B cell (primary cell): ENCODE results near the gene ARHGDIG. TPM values are rescaled to one million over a fixed set of nuclear protein-coding genes. Genes with fewer than 3 reads are reported as not detected.

ENCODE experiments used
- ATAC-seq: fragments of 200-7000 bp; cut with Tn5 transposase; one replicate; pipeline ENCODE4 v1.10.0; 2021; ENCODE audit warnings: low read depth, mild to moderate bottlenecking, moderate number of reproducible peaks, moderate library complexity
- CTCF ChIA-PET: fragments of 350-600 bp; sonication (Branson Sonifier 250); formaldehyde crosslinking; loops from one replicate; lab custom pipeline; 2021; ENCODE audit warnings: antibody characterized with exemption, inconsistent platforms; lab: Charles Lee
- POLR2A ChIA-PET: fragments of 350-600 bp; sonication (Branson Sonifier 250); formaldehyde crosslinking; loops from one replicate; lab custom pipeline; 2021; ENCODE audit warnings: antibody characterized with exemption; lab: Charles Lee
- DNase-seq: peaks from one replicate; pipeline ENCODE4 v3.0.0; 2013
- H2AFZ ChIP-seq: 2 replicates; pipeline ENCODE4 v1.6.1; 2012; ENCODE audit warnings: mild to moderate bottlenecking, low read depth, low read length; ENCODE audit not compliant: insufficient read depth, poor library complexity, severe bottlenecking
- H3K27ac ChIP-seq, 2 donors: 1 replicate in 1 of 2; 2 replicates in 1 of 2; pipeline ENCODE4 v1.5.1; 2012 to 2013; ENCODE audit warnings: low read length in 2 of 2, mild to moderate bottlenecking in 2 of 2, moderate library complexity in 1 of 2
- H3K27me3 ChIP-seq, 4 experiments: fragments of 200-600 bp in 1 of 4; sonication (generic) in 1 of 4; replicated peaks in 1 of 4; 1 replicate in 2 of 4; 2 replicates in 2 of 4; pipeline versions ENCODE4 v1.6.1 to v1.7.0; 2013 to 2016; ENCODE audit warnings: low read length in 3 of 4, mild to moderate bottlenecking in 2 of 4, mixed read lengths in 1 of 4, moderate library complexity in 1 of 4; ENCODE audit not compliant: insufficient read depth in 4 of 4, control insufficient read depth in 3 of 4; ENCODE audit errors: control extremely low read depth in 1 of 4
- H3K36me3 ChIP-seq, 2 experiments: replicated peaks in 1 of 2; 1 replicate in 1 of 2; 2 replicates in 1 of 2; pipeline versions ENCODE4 v1.6.1 to v1.7.1; 2013; ENCODE audit warnings: low read length in 1 of 2; ENCODE audit not compliant: insufficient read depth in 2 of 2, control insufficient read depth in 1 of 2; ENCODE audit errors: control extremely low read depth in 1 of 2, extremely low read depth in 1 of 2
- H3K4me1 ChIP-seq, 2 donors: fragments of 200-600 bp in 1 of 2; sonication (generic) in 1 of 2; 1 replicate in 1 of 2; 2 replicates in 1 of 2; pipeline versions ENCODE4 v1.5.1 to v1.6.1; 2013 to 2017; ENCODE audit warnings: low read length in 2 of 2; ENCODE audit not compliant: control insufficient read depth in 2 of 2, insufficient read depth in 2 of 2
- H3K4me2 ChIP-seq: replicated peaks from 2 replicates; pipeline ENCODE3; 2012; ENCODE audit warnings: mild to moderate bottlenecking, low read depth, low read length; ENCODE audit not compliant: poor library complexity, severe bottlenecking
- H3K4me3 ChIP-seq, 5 experiments: fragments of 200-600 bp in 1 of 5; sonication (generic) in 1 of 5; 1 replicate in 3 of 5; 2 replicates in 2 of 5; pipeline versions ENCODE4 v1.5.1 to v1.7.0; 2011 to 2016; ENCODE audit warnings: low read length in 4 of 5, mild to moderate bottlenecking in 4 of 5, low read depth in 2 of 5, control low read depth in 1 of 5, moderate library complexity in 1 of 5; ENCODE audit not compliant: insufficient read depth in 1 of 5; ENCODE audit errors: control extremely low read depth in 1 of 5, extremely low read depth in 1 of 5
- H3K79me2 ChIP-seq: fragments of 200-600 bp; sonication (generic); one replicate; pipeline ENCODE4 v1.6.0; 2016; ENCODE audit warnings: low read length; ENCODE audit not compliant: control insufficient read depth, insufficient read depth
- H3K9ac ChIP-seq: fragments of 200-600 bp; sonication (generic); 2 replicates; pipeline ENCODE4 v1.6.1; 2017; ENCODE audit warnings: mild to moderate bottlenecking, low read length, moderate library complexity
- H3K9me3 ChIP-seq, 3 donors: one replicate each; pipeline versions ENCODE4 v1.6.1 to v1.7.1; 2013; ENCODE audit warnings: low read length in 2 of 3; ENCODE audit not compliant: control insufficient read depth in 2 of 3, insufficient read depth in 1 of 3; ENCODE audit errors: control extremely low read depth in 1 of 3
- H4K20me1 ChIP-seq: 2 replicates; pipeline ENCODE4 v1.6.0; 2012; ENCODE audit warnings: mild to moderate bottlenecking, low read length; ENCODE audit not compliant: insufficient read depth, control insufficient read depth, poor library complexity, severe bottlenecking
- H3K27ac Mint-ChIP-seq: one replicate; pipeline ENCODE4 v1.8.0; 2021; ENCODE audit warnings: mixed read lengths
- H3K27me3 Mint-ChIP-seq: one replicate; pipeline ENCODE4 v1.8.0; 2021; ENCODE audit warnings: mixed read lengths
- H3K4me1 Mint-ChIP-seq: one replicate; pipeline ENCODE4 v1.8.0; 2021; ENCODE audit warnings: mixed read lengths
- H3K4me3 Mint-ChIP-seq: one replicate; pipeline ENCODE4 v1.8.0; 2021; ENCODE audit warnings: mixed read lengths
- H3K9me3 Mint-ChIP-seq: one replicate; pipeline ENCODE4 v1.8.0; 2022; ENCODE audit warnings: mixed read lengths; ENCODE audit not compliant: insufficient read depth
- EZH2 ChIP-seq: IDR thresholded peaks from 2 replicates; pipeline ENCODE4 v1.6.1; 2012; ENCODE audit warnings: borderline replicate concordance, low read depth, mild to moderate bottlenecking, moderate library complexity, low read length; ENCODE audit not compliant: insufficient read depth, poor library complexity, severe bottlenecking
- WGBS: methylation state at CpG from one replicate; pipeline ENCODE4 v1.1.5; 2013; ENCODE audit warnings: missing lambda C conversion rate; ENCODE audit not compliant: insufficient coverage; 5-methylcytosine and 5-hydroxymethylcytosine counted together
- intact Hi-C: fragments of 100-400 bp; cut with micrococcal nuclease; formaldehyde crosslinking; loops from one replicate; pipeline ENCODE4 v1.10.0; 2022
- polyA plus RNA-seq: library from polyadenylated mRNA; depleted of rRNA; stranded (reverse); fragments of >200 nt; gene quantifications from 2 replicates; pipeline ENCODE4 v1.2.3, GENCODE V29; 2012
- total RNA-seq, 2 donors: library from RNA; stranded (reverse); fragments of 120-200 nt in 1 of 2; gene quantifications; 1 replicate in 1 of 2; 2 replicates in 1 of 2; pipeline versions ENCODE4 v1.2.3 to v1.2.4, GENCODE V29; 2013 to 2022
- TF ChIP-seq, protein P1 (sequence below): fragments of 200-600 bp; IDR thresholded peaks from one replicate; pipeline ENCODE4 v1.8.0; 2022; ENCODE audit warnings: antibody characterized with exemption, mild to moderate bottlenecking

The ARHGDIG gene
- total and polyA plus RNA-seq, 2 donors (not counting 1 experiment from before 2014, with no cell fraction given), result 0.64 TPM; not detected in 1

DNA sequence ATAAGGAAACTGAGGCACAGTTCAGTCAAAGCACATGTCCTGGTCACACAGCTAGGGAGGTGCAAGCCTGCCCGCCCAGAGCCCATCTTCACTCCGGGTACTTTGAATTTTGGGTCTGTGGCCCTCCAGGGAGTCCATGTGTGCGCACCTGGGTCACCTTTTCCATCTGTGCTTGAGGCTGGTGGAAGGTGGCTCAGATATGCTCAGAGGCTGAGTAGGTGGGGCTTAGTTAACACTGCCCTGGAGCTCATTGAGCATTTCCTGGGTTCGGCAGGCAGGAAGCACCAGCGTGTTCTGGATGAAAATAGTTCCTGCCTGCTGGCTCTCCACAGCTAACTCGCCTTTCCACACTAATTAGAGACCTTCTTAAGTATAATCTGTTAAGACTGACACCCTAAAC is 26.6 kb upstream of the ARHGDIG start:
- 60% methylated on average over 6 of the region's 6 CpGs for WGBS
- no peak for TF ChIP-seq EZH2
- TF ChIP-seq, protein P1, sequence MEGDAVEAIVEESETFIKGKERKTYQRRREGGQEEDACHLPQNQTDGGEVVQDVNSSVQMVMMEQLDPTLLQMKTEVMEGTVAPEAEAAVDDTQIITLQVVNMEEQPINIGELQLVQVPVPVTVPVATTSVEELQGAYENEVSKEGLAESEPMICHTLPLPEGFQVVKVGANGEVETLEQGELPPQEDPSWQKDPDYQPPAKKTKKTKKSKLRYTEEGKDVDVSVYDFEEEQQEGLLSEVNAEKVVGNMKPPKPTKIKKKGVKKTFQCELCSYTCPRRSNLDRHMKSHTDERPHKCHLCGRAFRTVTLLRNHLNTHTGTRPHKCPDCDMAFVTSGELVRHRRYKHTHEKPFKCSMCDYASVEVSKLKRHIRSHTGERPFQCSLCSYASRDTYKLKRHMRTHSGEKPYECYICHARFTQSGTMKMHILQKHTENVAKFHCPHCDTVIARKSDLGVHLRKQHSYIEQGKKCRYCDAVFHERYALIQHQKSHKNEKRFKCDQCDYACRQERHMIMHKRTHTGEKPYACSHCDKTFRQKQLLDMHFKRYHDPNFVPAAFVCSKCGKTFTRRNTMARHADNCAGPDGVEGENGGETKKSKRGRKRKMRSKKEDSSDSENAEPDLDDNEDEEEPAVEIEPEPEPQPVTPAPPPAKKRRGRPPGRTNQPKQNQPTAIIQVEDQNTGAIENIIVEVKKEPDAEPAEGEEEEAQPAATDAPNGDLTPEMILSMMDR, result no peak
- no peaks in the 10 kb centered on the region for H4K20me1 ChIP-seq
- Mint-ChIP-seq H3K4me1 (peaks cover 8% of the 10 kb centered on the region), H3K27me3 (no peaks in the 10 kb centered on the region), H3K27ac (no peak overlapping the region), H3K4me3 (no peak overlapping the region), H3K9me3 (no peaks in the 10 kb centered on the region)
- no peak overlapping the region for H3K9ac ChIP-seq
- peaks cover 0 to 22% of the 10 kb centered on the region in 2 experiments for H3K36me3 ChIP-seq
- ChIA-PET CTCF (interaction anchor here (0.9 kb wide), 1 partner anchor 19 kb away, joined by 3 read pairs; the partner anchor contains the start of gene FAM234A), POLR2A (interaction anchor here (0.6 kb wide), 1 partner anchor 39 kb away, joined by 3 read pairs; no protein-coding TSS in a partner anchor)
- no peak overlapping the region for H2AFZ ChIP-seq
- no peak for DNase-seq
- peaks cover 9 to 17% of the 10 kb centered on the region in 2 donors for H3K4me1 ChIP-seq
- H3K27ac ChIP-seq, result no peak overlapping the region
- H3K4me3 ChIP-seq, result no peak overlapping the region
- no peaks in the 10 kb centered on the region for H3K27me3 ChIP-seq
- ATAC-seq, result no peak
- no peak overlapping the region for H3K4me2 ChIP-seq
- peaks cover 26% of the 10 kb centered on the region for H3K79me2 ChIP-seq
- intact Hi-C loops, result no loop called here
- no peaks in the 10 kb centered on the region for H3K9me3 ChIP-seq

DNA sequence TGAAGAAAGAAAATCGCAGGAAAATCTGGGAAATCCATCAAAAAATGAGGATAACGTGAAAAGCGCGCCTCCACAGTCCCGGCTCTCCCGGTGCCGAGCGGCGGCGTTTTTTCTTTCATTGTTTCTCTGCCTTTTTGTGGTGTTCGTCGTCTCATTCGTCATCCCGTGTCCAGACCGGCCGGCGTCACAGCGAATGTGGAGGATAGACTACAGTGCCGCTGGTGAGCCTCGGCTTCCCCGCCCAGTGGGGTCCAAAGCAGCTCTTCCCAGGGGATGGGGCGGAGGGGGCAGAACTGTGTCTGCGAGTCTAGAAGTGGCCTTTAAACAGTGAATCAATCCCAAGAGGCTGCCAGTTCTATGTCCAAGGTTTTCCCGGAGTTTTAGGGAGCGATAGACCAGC is 25.9 kb upstream of the ARHGDIG start:
- Histone ChIP-seq H3K9me3 (no peaks in the 10 kb centered on the region), H3K4me1 (peaks cover 9 to 17% of the 10 kb centered on the region in 2 donors), H3K27me3 (no peaks in the 10 kb centered on the region), H4K20me1 (no peaks in the 10 kb centered on the region), H3K4me3 (no peak overlapping the region), H3K79me2 (peaks cover 24% of the 10 kb centered on the region), H3K9ac (no peak overlapping the region), H3K4me2 (no peak overlapping the region), H2AFZ (no peak overlapping the region), H3K36me3 (peaks cover 0 to 26% of the 10 kb centered on the region in 2 experiments), H3K27ac (no peak overlapping the region)
- ChIA-PET CTCF (interaction anchor here (0.9 kb wide), 1 partner anchor 20 kb away, joined by 3 read pairs; the partner anchor contains the start of gene FAM234A), POLR2A (interaction anchor here (0.6 kb wide), 1 partner anchor 40 kb away, joined by 3 read pairs; no protein-coding TSS in a partner anchor)
- Mint-ChIP-seq H3K27ac (no peak overlapping the region), H3K27me3 (no peaks in the 10 kb centered on the region), H3K9me3 (no peaks in the 10 kb centered on the region), H3K4me1 (peaks cover 8% of the 10 kb centered on the region), H3K4me3 (no peak overlapping the region)
- intact Hi-C loops, result no loop called here
- ATAC-seq, result no peak
- no peak for DNase-seq
- WGBS, result 97% methylated on average over 25 of the region's 25 CpGs
- TF ChIP-seq EZH2, result no peak
- TF ChIP-seq, protein P1, result no peak
